ENCODE results near the gene ITPKB.
"Not testable (repeated sequence)": the region's sequence is repeated elsewhere in the genome, so short reads cannot be mapped to it uniquely, and the experiment has no call there.

Gene ITPKB

DNA sequence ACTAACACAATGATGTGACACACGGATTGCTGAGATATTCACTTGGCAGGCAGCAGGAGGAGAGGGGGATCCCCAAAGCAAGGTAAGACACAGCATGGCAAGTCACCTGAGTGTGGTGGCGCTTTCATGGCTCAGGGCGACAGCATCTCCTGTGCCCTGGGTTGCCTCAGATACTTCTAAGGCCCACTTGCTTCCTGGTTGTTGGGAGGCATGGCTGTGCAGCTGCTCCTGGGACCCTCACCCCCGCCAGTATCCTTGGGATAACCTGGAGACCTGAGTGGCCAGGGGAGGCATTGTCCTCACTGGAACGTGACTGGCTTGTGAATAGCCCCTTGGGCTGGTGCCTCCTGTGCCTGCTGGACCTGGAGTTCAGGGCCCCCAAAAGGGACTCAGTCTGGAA is 120.7 kb downstream of the ITPKB start:
- DNase-seq, result no peak

- not testable (repeated sequence) for DNase-seq
Measured at GRCh38 chr1:226617719-226618118, 121.4 kb downstream of the ITPKB start.

DNA sequence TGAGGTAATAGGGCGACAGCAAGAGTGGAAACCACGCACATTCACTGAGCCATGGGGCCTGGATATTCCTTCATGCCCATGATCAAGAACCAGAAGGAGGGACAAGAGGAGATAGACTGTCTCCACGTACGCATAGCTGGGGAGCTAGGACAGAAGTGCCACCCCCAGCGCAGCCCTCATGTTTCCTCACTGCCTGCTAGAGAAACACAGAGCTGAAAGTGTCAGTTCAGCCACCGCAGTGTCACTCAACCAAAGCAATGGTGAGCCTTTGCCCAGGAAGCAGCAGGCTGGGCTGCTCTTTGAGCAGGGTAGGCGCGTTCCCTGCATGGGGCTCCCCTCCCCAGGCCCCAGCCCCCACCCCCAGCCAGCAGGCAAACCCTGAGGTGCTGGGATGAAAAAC is 122.0 kb downstream of the ITPKB start:
- no peak for DNase-seq

DNA sequence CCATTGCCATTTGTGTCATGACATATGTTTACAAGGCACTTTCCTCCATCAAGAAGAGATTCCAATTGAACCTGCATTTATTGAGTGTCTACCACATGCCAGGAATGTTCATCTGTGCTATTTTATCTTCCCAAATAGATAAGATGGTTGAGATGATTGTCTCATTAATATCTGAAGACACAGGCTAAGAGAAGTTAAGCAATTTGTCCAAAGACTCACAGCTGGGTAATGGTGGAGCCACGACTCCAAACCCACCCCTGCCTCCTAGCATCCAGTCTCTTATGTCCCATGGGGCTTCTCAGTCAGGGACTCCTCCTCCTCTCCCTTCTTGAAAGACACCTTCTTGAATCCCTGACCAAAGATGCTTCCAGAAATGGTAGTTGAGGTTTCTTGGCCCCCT is 122.4 kb downstream of the ITPKB start:
- no peak for DNase-seq

DNA sequence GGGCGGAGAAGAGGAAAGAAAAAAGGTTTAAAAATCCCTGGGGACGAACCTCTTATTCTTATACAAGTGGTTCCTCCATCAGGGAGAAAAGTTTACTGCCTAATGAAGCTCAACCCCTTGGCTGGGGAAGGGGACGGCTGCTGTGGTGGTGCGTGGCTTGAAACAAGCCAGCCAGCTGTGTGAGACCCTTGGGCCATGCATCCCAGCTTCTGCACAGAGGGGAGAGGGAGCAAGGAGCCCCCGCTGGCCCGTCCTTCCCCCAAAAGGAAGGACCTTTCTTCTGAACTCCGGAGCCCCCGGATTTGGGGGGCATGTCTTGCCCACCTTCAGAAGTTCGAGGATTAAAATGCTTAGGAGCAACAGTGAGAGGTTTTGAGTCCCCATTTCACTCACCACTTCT is 123.2 kb downstream of the ITPKB start:
- no peak for DNase-seq

GRCh38 chr1:226611980-226612379 is 127.1 kb downstream of the ITPKB start:
- not testable (repeated sequence) for DNase-seq

DNA sequence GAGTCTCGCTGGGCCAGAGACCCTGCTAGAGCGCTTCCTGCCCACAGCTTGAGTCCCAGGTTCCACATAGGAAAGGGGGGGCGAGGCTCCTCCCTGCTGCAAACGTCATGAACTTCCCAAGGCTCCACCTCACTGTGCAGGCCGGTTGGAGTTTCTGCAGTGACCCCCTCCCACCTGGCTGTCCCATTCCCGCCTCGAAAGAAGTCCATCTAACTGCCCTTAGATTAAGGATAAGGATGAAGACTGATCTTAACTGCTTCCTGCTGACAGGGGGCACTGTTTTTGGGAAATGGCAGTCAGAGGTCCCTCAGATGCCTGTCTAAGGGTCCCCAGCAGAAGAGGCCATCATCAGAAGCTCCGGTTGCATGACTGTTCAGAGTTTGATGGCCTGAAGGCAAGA is 127.8 kb downstream of the ITPKB start:
- DNase-seq, result no peak

DNA sequence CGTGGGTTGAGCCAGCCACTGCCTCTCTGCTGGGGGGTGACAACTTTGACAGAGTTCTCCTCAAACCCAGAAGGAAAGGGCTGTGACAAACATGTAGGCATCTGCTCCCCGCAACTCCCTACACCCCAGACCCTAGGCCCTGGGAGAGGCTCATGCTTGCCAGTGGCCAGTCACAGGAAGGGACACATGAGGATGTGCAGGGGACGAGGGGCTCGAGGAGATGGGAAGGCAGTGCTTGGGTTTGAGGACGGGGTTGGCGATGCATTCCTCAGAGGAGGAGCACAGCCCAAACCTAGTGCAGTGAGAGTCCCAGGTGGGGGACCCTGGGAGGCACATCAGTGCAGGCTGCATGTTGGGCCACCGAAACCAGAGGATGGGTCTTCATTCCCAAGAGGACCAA is 128.4 kb downstream of the ITPKB start:
- DNase-seq, result no peak

DNA sequence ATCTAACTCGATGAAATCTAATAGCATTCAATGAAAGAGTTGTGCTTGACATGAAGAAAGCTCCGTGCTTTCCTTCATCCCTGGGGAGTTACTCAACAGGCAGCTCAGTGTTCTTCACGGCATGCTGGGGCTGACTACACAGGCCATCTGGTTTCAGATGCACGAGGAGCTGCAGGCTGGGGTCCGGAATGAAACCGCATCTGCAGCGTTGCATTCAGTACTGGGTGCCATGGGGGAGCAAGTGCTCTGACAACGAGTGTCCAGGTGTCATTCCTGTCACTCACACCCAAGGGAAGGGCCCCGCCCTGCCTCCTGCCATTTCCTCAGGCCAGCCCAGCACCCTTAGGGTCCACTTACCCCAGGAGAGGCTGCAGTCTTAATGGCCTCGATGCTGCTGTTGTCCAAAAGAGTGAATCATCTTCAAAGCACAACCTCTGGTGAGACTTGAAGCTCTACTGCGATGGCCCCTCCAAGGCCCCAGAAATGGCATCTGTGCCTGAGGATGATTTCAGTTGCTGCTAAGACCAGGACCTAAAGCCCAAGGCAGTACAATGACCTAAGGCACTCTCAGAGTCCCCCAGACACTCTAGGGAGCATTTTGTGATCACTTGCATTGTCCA is 129.1 kb downstream of the ITPKB start:
- no peak for DNase-seq

- DNase-seq, result peak; percentile 73 to 79
Measured at GRCh38 chr1:226608699-226609505, 130.2 kb downstream of the ITPKB start.

DNA sequence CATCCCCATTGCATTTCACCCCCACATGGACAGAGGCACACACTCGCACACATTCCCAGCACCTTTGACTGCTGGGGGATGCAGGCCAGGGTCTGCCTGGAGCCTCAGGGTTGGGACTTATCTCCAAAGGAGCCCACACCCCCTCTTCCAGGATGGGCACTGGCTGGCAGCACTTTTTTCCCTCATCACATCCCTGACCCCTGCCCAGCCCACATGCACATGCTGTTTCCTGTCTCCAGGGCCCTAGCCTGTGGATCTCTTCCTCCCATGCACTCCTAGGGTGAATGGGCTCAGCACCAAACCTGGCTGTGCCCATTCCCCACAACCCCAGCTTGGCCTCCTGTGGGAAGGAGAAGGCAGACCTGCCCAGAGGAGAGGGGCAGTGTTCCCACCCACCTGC is 131.3 kb downstream of the ITPKB start:
- no peak for DNase-seq

DNA sequence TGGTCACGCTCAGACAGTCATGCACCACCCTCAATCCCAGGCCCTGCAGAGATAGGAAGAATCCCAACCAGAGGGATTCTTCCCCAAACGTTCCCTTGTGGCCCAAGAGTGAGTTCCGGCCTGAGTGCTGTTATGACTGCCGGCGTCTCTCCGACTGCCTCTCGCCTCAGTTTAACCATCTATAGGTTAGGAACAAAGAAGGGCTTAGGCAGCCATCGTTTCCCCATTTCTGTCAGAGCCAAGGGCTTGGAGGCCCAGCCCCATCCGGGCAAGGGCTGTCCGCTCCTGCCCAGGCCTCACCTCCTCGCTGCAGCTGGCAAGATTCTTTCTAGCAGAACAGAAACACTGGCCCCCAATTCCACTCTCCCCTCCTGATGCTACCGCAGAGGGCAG is 131.8 kb downstream of the ITPKB start:
- no peak for DNase-seq

DNA sequence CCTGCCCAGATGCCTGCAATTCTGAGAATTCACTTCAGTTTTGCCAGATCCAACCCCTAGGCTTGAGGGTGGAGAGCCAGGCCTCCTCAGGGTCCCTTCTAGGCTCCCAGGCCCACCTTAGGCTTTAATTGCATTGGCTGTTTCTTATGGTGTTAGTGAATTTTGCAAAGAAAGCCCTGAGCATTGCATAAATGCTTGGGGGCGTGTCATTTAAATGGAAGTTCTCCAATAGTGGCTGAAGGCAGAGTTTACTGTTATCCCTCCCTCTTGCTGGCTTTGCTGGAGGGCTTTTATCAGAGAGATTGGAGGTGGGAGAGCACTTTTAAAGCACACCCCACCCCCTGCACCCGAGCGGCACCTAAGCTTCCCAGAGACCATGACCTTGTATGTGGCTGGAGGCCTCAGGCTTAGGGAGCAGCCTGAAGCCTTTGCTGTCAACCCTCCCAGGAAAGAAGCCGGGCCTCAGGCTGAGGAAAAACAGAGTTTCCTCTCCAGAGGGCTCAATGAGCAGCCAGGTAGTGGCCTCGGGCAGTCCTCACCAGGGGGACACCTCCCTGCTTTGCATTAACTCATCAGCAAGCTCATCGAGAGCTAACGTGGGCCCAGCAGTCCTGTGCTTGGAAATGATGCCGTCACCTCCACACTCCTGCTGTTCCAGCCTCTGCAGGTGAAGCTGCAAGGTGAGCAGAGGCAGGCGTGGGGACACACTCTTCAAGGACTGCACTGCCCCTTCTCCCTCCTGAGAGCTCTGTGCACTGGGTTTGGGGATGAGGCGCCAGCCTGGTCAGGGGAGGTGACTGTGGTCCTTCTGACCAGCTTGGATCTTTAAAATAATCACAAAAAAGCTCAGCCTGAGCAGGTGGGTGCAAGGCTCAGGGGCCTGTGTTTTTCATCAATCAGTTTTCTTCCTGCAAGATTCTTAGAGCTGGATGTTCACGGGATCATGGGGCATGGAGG is 132.5 kb downstream of the ITPKB start:
- DNase-seq, result no peak

DNA sequence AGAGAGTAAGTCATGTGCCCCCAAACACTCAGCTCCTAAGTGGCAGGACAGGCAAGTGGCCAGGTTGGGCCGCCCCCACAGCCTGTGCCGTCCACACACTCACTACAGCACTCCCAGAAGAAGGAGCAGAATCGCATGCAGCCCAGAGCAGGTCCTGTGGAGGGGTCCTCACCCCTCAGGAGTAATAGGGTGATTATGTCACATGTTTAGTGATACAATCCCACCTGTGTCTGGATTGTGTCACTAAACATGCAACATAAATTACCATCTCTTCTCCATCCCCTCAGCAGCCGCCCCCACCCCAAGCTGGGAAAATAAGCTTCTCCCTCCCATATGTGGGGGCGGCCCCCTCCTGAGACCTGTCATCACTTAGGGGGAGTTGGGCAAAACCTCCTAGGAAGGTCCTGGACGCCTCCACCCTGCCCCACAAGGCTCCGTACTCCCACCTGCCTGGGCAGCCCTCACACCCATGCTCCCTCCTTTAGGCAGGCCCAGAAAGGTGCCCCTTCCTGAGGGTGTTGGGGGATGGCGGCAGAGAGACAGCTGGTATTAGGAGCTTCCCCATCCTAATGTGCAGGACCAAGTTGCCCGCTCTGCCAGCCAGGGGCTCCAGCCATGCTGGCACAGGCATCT is 133.6 kb downstream of the ITPKB start:
- DNase-seq, result no peak

DNA sequence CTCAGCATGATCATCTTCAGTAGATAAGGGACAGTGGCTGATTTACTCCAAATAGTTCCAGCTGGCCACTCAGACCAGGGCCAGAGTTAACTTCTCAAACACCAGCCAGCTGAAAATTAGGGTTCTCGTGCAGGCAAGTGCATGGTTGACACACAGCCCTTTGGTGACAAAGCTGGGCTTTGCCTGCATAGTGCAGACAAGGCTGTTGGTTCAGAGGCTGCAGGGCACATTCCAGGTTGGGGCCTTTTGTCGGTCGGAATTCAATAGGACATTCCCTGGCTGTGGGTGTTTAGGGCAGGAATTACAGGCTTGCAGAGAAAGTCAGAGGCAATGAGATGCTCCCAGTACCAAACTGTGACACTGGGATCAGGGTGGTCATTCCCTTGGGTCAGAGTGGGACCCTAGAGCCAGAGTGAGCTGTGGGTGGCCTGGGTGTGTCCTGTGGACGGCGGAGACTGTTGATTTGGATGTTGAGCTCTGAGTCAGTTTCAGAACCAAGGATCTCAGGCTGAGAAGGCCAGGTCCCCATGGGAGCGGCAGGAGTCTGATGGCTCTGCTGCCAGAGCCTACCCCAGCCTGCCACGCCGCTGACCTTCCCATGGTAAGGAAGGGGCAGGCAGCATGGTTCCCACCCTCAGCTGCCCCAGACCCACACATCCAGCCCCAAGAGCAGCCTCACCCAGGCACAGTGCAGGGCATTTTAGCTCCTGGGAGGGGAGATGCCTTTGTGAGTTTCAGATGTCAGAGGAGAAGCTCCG is 134.3 kb downstream of the ITPKB start:
- no peak for DNase-seq

- DNase-seq, result no peak
Measured at GRCh38 chr1:226603858-226604559, 135.1 kb downstream of the ITPKB start.

DNA sequence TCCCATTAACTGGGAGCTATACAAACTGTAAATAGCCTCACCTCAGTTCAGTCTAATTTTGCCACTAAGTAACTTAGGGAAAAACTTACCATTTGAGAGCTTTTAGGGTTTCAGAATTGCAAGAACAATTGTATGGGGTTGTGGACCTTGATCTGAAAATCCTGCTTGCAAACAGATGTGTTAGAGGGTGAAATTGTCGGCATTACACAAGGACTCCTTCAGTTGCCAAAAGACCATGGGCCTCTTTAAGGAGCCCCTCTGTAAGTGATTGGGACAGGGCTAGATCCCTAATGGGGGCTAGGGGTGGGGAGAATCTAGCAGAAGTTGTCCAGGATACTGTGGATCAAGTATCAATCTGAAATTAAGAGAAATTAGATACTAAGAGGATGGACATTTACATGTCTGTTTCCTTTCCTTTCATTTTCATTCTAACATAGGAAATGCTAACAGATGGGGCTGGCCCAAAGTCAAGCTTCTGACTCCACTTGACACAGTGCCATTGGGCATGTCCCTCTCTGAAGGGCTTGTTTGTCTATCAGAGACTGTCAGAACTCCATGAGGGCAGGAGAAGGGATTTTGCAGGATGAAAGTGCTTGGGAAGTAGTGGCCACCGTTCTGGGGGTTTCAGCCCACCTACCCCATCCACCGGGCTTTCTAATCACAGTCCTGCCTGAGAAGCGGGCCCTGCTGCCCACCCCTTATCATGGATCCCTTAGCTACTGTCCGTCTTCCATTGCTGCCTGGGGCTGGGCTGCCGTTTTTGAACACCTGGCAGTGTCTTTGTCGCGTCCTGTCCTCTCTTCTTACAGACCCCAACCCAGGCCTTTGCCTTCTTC is 135.8 kb downstream of the ITPKB start:
- DNase-seq, result no peak

DNA sequence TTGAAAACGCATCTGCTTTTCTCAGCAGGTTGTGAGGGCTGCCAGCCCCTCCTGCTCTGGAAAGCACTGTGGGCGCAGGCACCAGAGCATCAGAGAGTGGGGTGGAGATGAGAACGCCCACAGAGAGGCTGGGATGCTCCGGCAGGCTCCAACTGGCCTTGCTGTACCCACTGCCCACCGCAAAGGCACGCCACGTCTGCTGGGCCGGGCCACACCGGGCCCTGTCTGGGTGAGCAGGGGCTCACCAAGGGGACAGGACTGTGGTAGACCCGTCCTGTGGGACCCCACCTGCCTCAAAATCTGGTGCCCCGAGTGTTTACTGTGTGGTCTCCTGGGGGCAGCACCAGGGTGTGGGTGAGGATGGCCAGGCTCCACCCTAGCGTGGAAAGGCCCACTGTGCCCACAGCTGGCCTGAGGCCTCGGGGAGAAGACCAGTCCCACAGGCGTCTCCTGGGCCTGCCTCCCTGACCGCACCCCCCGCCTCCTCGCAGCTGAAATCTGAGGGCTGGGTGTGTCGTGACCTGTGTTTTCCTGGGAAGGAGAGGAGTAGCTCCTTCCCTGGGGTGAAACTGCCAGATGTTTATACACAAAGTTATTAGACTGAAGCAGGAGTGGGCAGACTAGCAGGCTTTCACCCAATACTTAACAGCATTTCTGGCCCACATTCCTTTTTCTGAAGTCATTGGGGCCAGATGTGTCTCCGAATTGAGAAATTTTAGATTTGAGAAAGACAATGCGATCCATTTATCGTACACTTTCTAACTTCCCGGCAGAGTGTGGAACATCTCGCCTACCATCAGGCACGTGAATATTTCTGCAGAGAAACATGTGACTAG is 136.7 kb downstream of the ITPKB start:
- no peak for DNase-seq

GRCh38 chr1:226601456-226601855 is 137.6 kb downstream of the ITPKB start:
- no peak for DNase-seq

- no peak for DNase-seq
Measured at GRCh38 chr1:226600254-226600653, 138.8 kb downstream of the ITPKB start.

Measured in activated T-cell treated with anti-CD3 and anti-CD28 coated beads, Interleukin-2, amount 50 U/mL, for 48 hours (primary cell).